Lower leg skin (tissue), 3 donors: ENCODE measurements around the gene KIF26B.

Source experiments
- CTCF ChIP-seq, 3 donors: fragments of 450-650 bp; IDR thresholded peaks; one replicate each; pipeline ENCODE4 v1.5.1; 2016; ENCODE audit warnings: antibody characterized with exemption in 3 of 3, mild to moderate bottlenecking in 3 of 3, moderate library complexity in 2 of 3
- POLR2A ChIP-seq, 2 donors: fragments of 450-650 bp; IDR thresholded peaks; one replicate each; pipeline ENCODE4 v1.6.1; 2016 to 2017; ENCODE audit warnings: antibody characterized with exemption in 2 of 2, mild to moderate bottlenecking in 1 of 2, moderate library complexity in 1 of 2

GRCh38 chr1:245291351-245291750 is 136.6 kb downstream of the KIF26B start:
- TF ChIP-seq CTCF (IDR thresholded peaks at IDR 0.05) (no peak), POLR2A (IDR thresholded peaks at IDR 0.05) (no peak)
